G401.6 (cell line): Measurements from ENCODE around the gene POLR3B.
"Not testable (repeated sequence)": the region's sequence is repeated elsewhere in the genome, so short reads cannot be mapped to it uniquely, and the experiment has no call there.

ENCODE experiments used
- FAIRE-seq: peaks from 2 replicates; lab custom pipeline; 2012; peaks lifted over from hg19 to GRCh38; lab: Jason Lieb, UNC

Gene POLR3B

DNA sequence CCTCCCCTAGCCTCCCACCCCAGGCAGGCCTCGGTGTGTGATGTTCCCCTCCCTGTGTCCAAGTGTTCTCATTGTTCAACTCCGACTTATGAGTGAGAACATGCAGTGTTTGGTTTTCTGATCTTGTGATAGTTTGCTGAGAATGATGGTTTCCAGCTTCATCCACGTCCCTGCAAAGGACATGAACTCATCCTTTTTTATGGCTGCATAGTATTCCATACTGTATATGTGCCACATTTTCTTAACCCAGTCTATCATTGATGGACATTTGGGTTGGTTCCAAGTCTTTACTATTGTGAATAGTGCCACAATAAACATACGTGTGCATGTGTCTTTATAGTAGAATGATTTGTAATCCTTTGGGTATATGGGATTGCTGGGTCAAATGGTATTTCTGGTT, 108.1 kb downstream of the POLR3B start:
- FAIRE-seq = not testable (repeated sequence)

DNA sequence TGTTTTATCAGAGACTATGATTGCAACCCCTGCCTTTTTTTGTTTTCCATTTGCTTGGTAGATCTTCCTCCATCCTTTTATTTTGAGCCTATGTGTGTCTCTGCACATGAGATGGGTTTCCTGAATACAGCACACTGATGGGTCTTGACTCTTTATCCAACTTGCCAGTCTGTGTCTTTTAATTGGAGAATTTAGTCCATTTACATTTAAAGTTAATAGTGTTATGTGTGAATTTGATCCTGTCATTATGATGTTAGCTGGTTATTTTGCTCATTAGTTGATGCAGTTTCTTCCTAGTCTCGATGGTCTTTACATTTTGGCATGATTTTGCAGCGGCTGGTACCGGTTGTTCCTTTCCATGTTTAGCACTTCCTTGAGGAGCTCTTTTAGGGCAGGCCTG, 118.1 kb downstream of the POLR3B start:
- not testable (repeated sequence) for FAIRE-seq

DNA sequence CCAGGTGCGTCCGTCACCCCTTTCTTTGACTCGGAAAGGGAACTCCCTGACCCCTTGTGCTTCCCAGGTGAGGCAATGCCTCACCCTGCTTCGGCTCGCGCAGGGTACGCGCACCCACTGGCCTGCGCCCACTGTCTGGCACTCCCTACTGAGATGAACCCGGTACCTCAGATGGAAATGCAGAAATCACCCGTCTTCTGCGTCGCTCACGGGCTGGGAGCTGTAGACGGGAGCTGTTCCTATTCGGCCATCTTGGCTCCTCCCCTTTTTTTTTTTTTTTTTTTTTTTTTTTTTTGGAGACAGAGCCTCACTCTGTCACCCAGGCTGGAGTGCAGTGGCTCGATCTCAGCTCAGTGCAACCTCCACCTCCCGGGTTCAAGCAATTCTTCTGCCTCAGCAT, 120.1 kb downstream of the POLR3B start:
- not testable (repeated sequence) for FAIRE-seq

- no peak for FAIRE-seq
Measured at GRCh38 chr12:106480251-106480650, 122.7 kb downstream of the POLR3B start.

DNA sequence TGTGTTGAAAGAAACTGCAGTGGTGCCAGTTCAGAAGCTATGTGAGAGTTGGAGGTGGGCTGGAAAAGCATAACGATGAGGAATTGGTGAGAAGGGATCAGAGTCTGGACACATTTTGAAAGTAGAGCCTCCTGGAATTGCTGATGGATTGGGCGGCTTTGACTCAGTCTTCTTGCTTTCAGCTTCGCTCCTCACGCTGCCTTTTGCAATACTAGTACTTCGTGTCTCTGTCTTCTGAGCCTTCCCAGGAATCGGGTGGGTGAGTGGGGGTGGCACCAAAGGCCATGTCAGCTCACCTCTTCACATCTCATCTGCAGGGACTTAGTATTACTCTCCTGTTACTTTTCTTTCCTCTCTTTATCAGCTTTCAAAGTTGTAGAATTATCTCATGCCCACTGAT, 123.7 kb downstream of the POLR3B start:
- no peak for FAIRE-seq

DNA sequence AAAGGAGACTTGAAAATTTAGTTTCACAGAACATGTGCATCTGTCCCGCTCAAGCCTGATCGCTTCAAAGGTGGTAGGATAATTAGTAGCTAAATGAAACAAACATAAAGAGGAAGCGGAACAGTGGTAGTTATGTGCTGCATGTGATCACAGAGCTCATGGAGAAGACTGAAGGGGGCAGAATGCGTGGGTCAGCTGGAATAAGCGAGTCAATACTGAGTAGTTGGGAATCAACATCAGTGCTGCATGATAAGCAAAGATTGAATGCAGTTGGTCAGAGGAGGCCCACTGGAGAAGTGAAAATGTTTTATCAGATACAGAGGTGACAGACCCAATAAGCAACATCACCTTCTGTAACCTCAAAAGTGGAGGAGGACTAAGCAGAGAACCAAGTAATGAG, 130.1 kb downstream of the POLR3B start:
- no peak for FAIRE-seq

GRCh38 chr12:106488884-106489283, 131.3 kb downstream of the POLR3B start:
- FAIRE-seq = no peak

DNA sequence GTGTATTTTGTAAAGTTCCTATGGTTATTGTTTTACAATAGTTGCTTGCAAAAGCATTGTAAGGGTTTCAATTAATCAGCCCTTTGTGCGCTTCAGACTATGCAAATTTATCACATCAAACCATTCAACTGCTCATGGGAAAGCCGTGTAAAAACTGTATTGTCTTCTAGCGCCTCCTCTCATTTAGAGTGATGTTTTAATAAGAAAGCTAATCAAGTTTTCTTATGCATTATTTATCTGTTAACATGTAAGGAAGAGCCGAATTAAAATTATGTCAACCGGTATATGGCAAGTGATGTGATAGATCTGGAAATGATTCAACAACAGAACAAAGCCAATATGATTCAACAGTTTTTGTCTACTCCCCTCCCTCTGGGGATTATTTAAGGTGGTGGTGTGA, 132.7 kb downstream of the POLR3B start:
- FAIRE-seq = no peak

DNA sequence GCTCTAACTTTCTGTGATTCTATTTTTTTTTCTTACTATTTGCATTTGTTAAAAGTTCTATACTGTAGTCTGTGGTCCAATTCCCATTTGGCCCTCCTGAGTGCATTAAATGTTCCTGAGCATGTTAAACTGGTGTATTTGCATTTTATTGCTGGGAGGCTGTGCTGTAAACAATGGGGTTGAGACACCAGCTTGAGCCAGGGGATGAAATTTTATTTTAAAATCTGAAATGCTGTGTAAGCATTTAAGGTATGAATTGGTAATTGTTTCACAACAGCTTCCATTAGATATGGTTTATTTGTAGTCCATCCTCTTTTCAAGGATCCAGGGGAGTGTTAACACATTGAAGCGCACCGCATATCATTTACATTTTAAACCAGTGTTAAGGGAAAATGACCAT, 135.3 kb downstream of the POLR3B start:
- FAIRE-seq = no peak

- no peak for FAIRE-seq
Measured at GRCh38 chr12:106493531-106493930, 136.0 kb downstream of the POLR3B start.

DNA sequence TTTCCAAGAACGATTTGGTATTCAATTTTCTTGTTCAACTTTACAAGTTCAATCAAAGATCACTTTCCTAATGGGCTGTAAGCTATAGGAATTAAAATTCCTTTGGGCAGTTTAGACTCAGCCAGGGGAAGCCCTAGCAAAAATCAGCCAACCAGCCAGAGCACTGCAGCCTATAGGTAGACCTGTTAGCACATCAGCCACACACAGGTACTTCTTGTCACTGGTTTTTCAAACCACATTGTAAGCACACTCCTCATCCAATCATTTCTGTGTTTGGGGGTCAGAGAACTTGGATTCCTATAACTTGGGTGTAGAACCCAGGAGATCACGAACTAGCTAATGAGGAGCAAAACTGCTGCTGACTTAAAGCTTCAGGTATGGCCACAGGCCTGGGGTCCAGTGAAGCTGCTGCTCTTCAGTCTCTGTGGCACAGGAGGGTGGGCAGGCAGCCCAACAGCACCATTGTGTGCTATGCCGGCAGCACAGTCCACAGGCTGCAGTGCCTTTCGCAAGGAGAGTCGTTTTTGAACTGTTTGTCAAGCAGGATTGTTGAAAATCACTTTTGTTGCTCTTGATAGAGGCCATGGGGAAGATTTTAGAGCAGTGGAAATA, 137.9 kb downstream of the POLR3B start:
- FAIRE-seq = no peak

DNA sequence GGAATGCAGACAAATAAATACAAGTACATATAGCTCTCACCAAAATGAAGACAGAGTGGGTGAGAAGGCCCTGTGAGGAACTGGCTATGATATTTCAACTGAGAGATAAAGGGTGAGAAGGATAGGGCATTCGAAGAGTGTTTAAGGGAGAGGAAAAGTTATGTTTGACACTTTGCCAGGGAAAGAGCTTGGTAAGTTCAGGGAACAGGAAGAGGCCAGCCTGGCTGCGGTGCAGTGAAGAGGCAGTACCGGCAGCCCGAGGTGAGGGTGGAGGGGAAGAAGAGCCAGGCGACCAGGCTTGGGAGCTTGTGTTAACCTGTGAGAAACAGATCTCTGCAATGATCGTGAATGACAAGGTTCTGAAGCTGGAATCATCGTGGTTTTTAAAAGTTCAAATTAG, 140.5 kb downstream of the POLR3B start:
- no peak for FAIRE-seq

GRCh38 chr12:106499628-106500027, 142.1 kb downstream of the POLR3B start:
- FAIRE-seq = no peak

- no peak for FAIRE-seq
Measured at GRCh38 chr12:106506691-106507090, 149.1 kb downstream of the POLR3B start.

- FAIRE-seq = no peak
Measured at GRCh38 chr12:106508966-106509365, 151.4 kb downstream of the POLR3B start.

- no peak for FAIRE-seq
Measured at GRCh38 chr12:106511365-106511764, 153.8 kb downstream of the POLR3B start.

DNA sequence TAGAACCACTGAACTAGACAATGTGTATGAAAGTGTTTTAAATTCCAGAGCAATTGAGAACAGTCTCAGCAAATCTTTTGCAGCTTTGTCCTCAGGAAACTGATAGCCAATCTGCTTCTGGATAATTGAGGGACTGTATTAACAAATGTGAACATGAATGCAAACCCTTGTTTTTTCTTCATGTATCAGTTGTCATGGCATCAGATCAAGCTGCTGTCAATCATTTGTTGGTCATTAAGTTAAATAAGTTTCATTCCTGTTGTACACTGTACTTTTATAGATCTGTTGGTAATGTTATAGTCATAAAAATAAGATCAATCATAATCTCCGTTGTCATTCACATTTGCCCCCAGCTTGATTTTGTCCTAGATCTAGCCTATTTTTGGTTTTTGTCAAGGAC, 159.8 kb downstream of the POLR3B start:
- FAIRE-seq = no peak

GRCh38 chr12:106519607-106520021, 162.1 kb downstream of the POLR3B start:
- FAIRE-seq = no peak

- no peak for FAIRE-seq
Measured at GRCh38 chr12:106521901-106522300, 164.4 kb downstream of the POLR3B start.

GRCh38 chr12:106522708-106523107, 165.2 kb downstream of the POLR3B start:
- no peak for FAIRE-seq

- no peak for FAIRE-seq
Measured at GRCh38 chr12:106527356-106527755, 169.8 kb downstream of the POLR3B start.

- FAIRE-seq = no peak
Measured at GRCh38 chr12:106541201-106541600, 183.7 kb downstream of the POLR3B start.

DNA sequence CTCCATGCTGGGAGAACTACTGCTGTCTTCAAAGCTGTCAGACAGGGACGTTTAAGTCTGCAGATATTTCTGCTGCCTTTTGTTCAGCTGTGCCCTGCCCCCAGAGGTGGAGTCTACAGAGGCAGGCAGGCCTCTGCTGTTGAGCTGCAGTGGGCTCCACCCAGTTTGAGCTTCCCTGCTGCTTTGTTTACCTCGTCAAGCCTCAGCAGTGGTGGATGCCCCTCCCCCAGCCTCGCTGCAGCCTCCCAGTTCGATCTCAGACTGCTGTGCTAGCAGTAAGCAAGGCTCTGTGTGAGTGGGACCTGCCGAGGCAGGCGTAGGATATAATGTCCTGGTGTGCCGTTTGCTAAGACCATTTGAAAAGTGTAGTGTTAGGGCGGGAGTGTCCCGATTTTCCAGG, 193.9 kb downstream of the POLR3B start:
- no peak for FAIRE-seq

- no peak for FAIRE-seq
Measured at GRCh38 chr12:106552228-106552627, 194.7 kb downstream of the POLR3B start.
